Neural crest cell (in vitro differentiated cells): Measurements from ENCODE around the gene AFAP1. TPM values are rescaled to one million over a fixed set of nuclear protein-coding genes. Genes with fewer than 3 reads are reported as not detected.

ENCODE experiments used
- DNase-seq: peaks from one replicate; pipeline ENCODE4 v3.0.0; 2021; ENCODE audit warnings: low read depth, mixed read lengths, low spot score
- H3K27ac Mint-ChIP-seq: one replicate; pipeline ENCODE4 v1.8.0; 2021; ENCODE audit warnings: mild to moderate bottlenecking, mixed read lengths; ENCODE audit not compliant: unreplicated experiment
- H3K27me3 Mint-ChIP-seq: 2 replicates; pipeline ENCODE4 v1.8.0; 2021; ENCODE audit warnings: low read depth, mild to moderate bottlenecking, mixed read lengths
- H3K36me3 Mint-ChIP-seq: 2 replicates; pipeline ENCODE4 v1.8.0; 2021; ENCODE audit warnings: low read depth, mild to moderate bottlenecking, mixed read lengths
- H3K4me1 Mint-ChIP-seq: 2 replicates; pipeline ENCODE4 v1.8.0; 2021; ENCODE audit warnings: mixed read lengths
- H3K4me3 Mint-ChIP-seq: one replicate; pipeline ENCODE4 v1.8.0; 2021; ENCODE audit warnings: mild to moderate bottlenecking, mixed read lengths
- H3K9me3 Mint-ChIP-seq: 2 replicates; pipeline ENCODE4 v1.8.0; 2021; ENCODE audit warnings: mixed read lengths
- CTCF ChIP-seq: fragments of 200-600 bp; sonication (generic); conservative IDR thresholded peaks from 2 replicates; pipeline ENCODE4 v1.5.0; 2021; ENCODE audit warnings: antibody characterized with exemption, mild to moderate bottlenecking
- total RNA-seq: library from RNA; stranded (reverse); gene quantifications from 2 replicates; pipeline ENCODE4 v1.2.1, GENCODE V29; 2021

Gene AFAP1
- total RNA-seq, 1 donor from 2014 or later, result 28.1 TPM

DNA sequence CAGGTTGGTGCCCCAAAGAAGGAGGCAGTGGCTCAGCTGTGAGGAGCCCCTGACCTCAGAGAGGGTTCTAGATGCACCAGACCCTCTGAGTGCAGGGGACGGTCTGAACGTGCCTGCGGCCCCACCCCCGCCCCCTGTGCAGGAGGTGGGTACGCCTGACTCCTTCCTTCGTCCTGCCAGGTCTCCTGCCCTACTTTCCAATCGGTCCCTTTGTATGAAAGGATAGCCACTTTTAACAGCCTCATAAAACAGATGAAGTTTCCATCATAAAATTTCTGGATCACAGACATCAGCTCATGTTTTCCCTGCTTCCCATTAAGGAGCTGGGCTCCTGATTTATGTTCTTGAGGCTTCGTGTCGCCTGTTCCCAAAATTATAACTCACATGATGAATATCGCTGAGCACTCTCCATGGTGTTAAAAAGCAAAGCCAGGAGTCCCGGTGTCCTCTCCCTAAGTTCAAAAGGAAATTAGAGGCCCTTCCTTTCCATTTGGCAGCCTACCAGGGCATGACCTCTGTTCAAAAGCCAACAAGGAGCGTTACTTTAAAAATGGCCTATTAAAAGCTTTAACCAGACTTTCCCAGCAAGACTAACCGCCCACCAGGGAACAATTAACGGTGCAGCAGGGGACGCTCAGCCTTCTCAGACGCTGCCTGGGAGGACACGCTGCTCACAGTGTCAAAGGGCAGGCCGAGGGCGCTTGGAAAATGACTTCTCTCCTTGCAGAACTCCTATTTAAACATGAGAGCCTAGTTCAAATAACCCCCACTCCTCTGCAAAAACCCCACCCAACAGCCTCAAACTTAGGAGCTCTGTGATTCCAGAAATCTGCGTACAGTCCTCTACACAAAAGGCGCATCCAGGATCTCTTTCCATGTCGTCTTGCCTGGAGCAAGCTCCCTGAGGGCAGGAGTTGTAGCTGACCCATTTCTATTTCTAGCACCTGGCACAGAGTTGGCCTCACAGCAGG is 181.9 kb downstream of the AFAP1 start:
- peak overlapping the region; percentile 60 for H3K27ac Mint-ChIP-seq
- DNase-seq, result peak; percentile 22
- peaks cover 2% of the 10 kb centered on the region for H3K27me3 Mint-ChIP-seq
- H3K36me3 Mint-ChIP-seq, result peaks cover 4% of the 10 kb centered on the region
- H3K9me3 Mint-ChIP-seq, result no peaks in the 10 kb centered on the region
- H3K4me3 Mint-ChIP-seq, result peak overlapping the region; percentile 17
- H3K4me1 Mint-ChIP-seq, result peaks cover 20% of the 10 kb centered on the region
- no peak for TF ChIP-seq CTCF

- Mint-ChIP-seq H3K4me1 (peaks cover 19% of the 10 kb centered on the region), H3K4me3 (no peak overlapping the region), H3K27ac (no peak overlapping the region), H3K36me3 (peaks cover 4% of the 10 kb centered on the region), H3K27me3 (peaks cover 2% of the 10 kb centered on the region), H3K9me3 (no peaks in the 10 kb centered on the region)
- no peak for DNase-seq
- TF ChIP-seq CTCF, result no peak
Observed at GRCh38 chr4:7756561-7757355, 182.9 kb downstream of the AFAP1 start.

- DNase-seq, result no peak
- no peak for TF ChIP-seq CTCF
- no peak overlapping the region for H3K4me3 Mint-ChIP-seq
- peaks cover 15% of the 10 kb centered on the region for H3K4me1 Mint-ChIP-seq
- no peak overlapping the region for H3K27ac Mint-ChIP-seq
- no peaks in the 10 kb centered on the region for H3K36me3 Mint-ChIP-seq
- H3K27me3 Mint-ChIP-seq, result peaks cover 2% of the 10 kb centered on the region
- no peaks in the 10 kb centered on the region for H3K9me3 Mint-ChIP-seq
Observed at GRCh38 chr4:7756071-7756470, 183.6 kb downstream of the AFAP1 start.

GRCh38 chr4:7755561-7755960 is 184.1 kb downstream of the AFAP1 start:
- Mint-ChIP-seq H3K4me1 (peaks cover 15% of the 10 kb centered on the region), H3K9me3 (no peaks in the 10 kb centered on the region), H3K27me3 (peaks cover 2% of the 10 kb centered on the region), H3K4me3 (no peak overlapping the region), H3K36me3 (no peaks in the 10 kb centered on the region), H3K27ac (no peak overlapping the region)
- DNase-seq, result no peak
- no peak for TF ChIP-seq CTCF

- no peak for TF ChIP-seq CTCF
- peaks cover 2% of the 10 kb centered on the region for H3K27me3 Mint-ChIP-seq
- H3K27ac Mint-ChIP-seq, result no peak overlapping the region
- peaks cover 15% of the 10 kb centered on the region for H3K4me1 Mint-ChIP-seq
- H3K9me3 Mint-ChIP-seq, result no peaks in the 10 kb centered on the region
- no peak for DNase-seq
- no peak overlapping the region for H3K4me3 Mint-ChIP-seq
- no peaks in the 10 kb centered on the region for H3K36me3 Mint-ChIP-seq
Observed at GRCh38 chr4:7754565-7755262, 184.9 kb downstream of the AFAP1 start.
